AG10803 (cell line): ENCODE data around the gene NPY5R.

Experiments used
- DNase-seq: peaks from one replicate; pipeline ENCODE4 v3.0.0; 2010; ENCODE audit warnings: low read depth
- H3K4me3 ChIP-seq: 2 replicates; pipeline ENCODE4 v1.5.1; 2011; ENCODE audit warnings: mild to moderate bottlenecking, low read length, control low read depth
- CTCF ChIP-seq: conservative IDR thresholded peaks from 2 replicates; pipeline ENCODE4 v1.5.1; 2011; ENCODE audit warnings: mild to moderate bottlenecking, low read length, control low read depth, inconsistent platforms

NPY5R gene

GRCh38 chr4:163331629-163332376, 11.9 kb upstream of the NPY5R start:
- DNase-seq, result peak; percentile 9
- TF ChIP-seq CTCF, result 0 out of 2 replicates have a peak, but pooled peaks have one; percentile 3
- H3K4me3 ChIP-seq, result peak overlapping the region; percentile 62

GRCh38 chr4:163332526-163333406, 10.9 kb upstream of the NPY5R start, which contains the start of gene NPY1R:
NPY1R (minus strand) TSS chr4:163332596; CDS start chr4:163326554, 6,042 bp downstream.
- H3K4me3 ChIP-seq, result peak within 1 kb of the TSS; percentile 62
- peak; percentile 76 for TF ChIP-seq CTCF
- DNase-seq, result peak; percentile 77

GRCh38 chr4:163335384-163335783, 8.3 kb upstream of the NPY5R start:
- TF ChIP-seq CTCF, result no peak
- DNase-seq, result no peak
- H3K4me3 ChIP-seq, result no peak overlapping the region

- DNase-seq, result no peak
- H3K4me3 ChIP-seq, result no peak overlapping the region
Observed at GRCh38 chr4:163344147-163345125, 744 bp downstream of the NPY5R start.

GRCh38 chr4:163350672-163351071, 7.0 kb downstream of the NPY5R start:
- no peak for DNase-seq
- no peak overlapping the region for H3K4me3 ChIP-seq
- no peak for TF ChIP-seq CTCF

More at GRCh38 chr4:163344147-163345125, 744 bp downstream of the NPY5R start:
- TF ChIP-seq CTCF, result no peak

- no peak overlapping the region for H3K4me3 ChIP-seq
- TF ChIP-seq CTCF, result no peak
- no peak for DNase-seq
Observed at GRCh38 chr4:163353054-163353453, 9.4 kb downstream of the NPY5R start.
